Epithelial cell of proximal tubule (primary cell): ENCODE data around the gene SDK1. TPM values are rescaled to one million over a fixed set of nuclear protein-coding genes. Genes with fewer than 3 reads are reported as not detected.
A peak's percentile ranks its signal among the peaks of the same experiment; 100 is the strongest.
"Not testable (repeated sequence)": the region's sequence is repeated elsewhere in the genome, so short reads cannot be mapped to it uniquely, and the experiment has no call there.

Source experiments
- DNase-seq: peaks from one replicate; pipeline ENCODE4 v3.0.0-alpha.2; 2011; ENCODE audit warnings: low read depth
- H3K4me3 ChIP-seq: 2 replicates; pipeline ENCODE4 v1.5.1; 2011; ENCODE audit warnings: low read depth, mild to moderate bottlenecking, low read length
- CTCF ChIP-seq: conservative IDR thresholded peaks from 2 replicates; pipeline ENCODE4 v1.5.1; 2012; ENCODE audit warnings: low read depth, mild to moderate bottlenecking, low read length
- total RNA-seq: library from RNA; depleted of rRNA; stranded (reverse); fragments of >200 nt; gene quantifications from 2 replicates; pipeline ENCODE4 v1.2.3, GENCODE V29; 2015

The SDK1 gene
- total RNA-seq, 1 donor from 2014 or later, result 0.75 TPM

GRCh38 chr7:3928727-3929515 lies 627.9 kb downstream of the SDK1 start:
- no peak overlapping the region for H3K4me3 ChIP-seq
- TF ChIP-seq CTCF, result no peak
- DNase-seq, result no peak

GRCh38 chr7:3931843-3932242 lies 630.8 kb downstream of the SDK1 start:
- no peak overlapping the region for H3K4me3 ChIP-seq
- DNase-seq, result no peak
- TF ChIP-seq CTCF, result no peak

- no peak overlapping the region for H3K4me3 ChIP-seq
- DNase-seq, result no peak
- TF ChIP-seq CTCF, result no peak
Measured at GRCh38 chr7:3937146-3937545, 636.1 kb downstream of the SDK1 start.

- no peak for TF ChIP-seq CTCF
- no peak overlapping the region for H3K4me3 ChIP-seq
- no peak for DNase-seq
Measured at GRCh38 chr7:3937605-3938004, 636.6 kb downstream of the SDK1 start.

GRCh38 chr7:3941706-3942105 lies 640.7 kb downstream of the SDK1 start:
- DNase-seq, H3K4me3 ChIP-seq: not testable (repeated sequence)

- TF ChIP-seq CTCF, result no peak
- no peak for DNase-seq
- no peak overlapping the region for H3K4me3 ChIP-seq
Measured at GRCh38 chr7:3942276-3942675, 641.2 kb downstream of the SDK1 start.

- peak overlapping the region; percentile 38 for H3K4me3 ChIP-seq
- TF ChIP-seq CTCF, result no peak
- DNase-seq, result peak; percentile 79
Measured at GRCh38 chr7:3942816-3943745, 642.0 kb downstream of the SDK1 start.
